Lung (tissue), 12 donors: Measurements from ENCODE around the gene BEND6. TPM values are rescaled to one million over a fixed set of nuclear protein-coding genes. Genes with fewer than 3 reads are reported as not detected.
A peak's percentile ranks its signal among the peaks of the same experiment; 100 is the strongest.
"Not testable (repeated sequence)": the region's sequence is repeated elsewhere in the genome, so short reads cannot be mapped to it uniquely, and the experiment has no call there.

ENCODE experiments used
- ATAC-seq: fragments of 200-7000 bp; cut with Tn5 transposase; one replicate; pipeline ENCODE4 v1.9.1; 2020; ENCODE audit warnings: moderate number of reproducible peaks; ENCODE audit not compliant: insufficient read depth, low FRiP score
- DNase-seq, 3 donors: peaks; one replicate each; pipeline ENCODE4 v3.0.0-alpha.2; 2013 to 2017
- H3K27ac ChIP-seq, 2 donors: one replicate each; pipeline ENCODE4 v1.5.1; 2013; ENCODE audit warnings: mild to moderate bottlenecking in 2 of 2, moderate library complexity in 2 of 2, control low read depth in 1 of 2, inconsistent platforms in 1 of 2, low read depth in 1 of 2, low read length in 1 of 2
- H3K27me3 ChIP-seq, 3 donors: one replicate each; pipeline ENCODE4 v1.5.1; 2013; ENCODE audit warnings: low read length in 2 of 3; ENCODE audit not compliant: control insufficient read depth in 3 of 3, insufficient read depth in 3 of 3
- H3K36me3 ChIP-seq, 4 donors: one replicate each; pipeline ENCODE4 v1.5.1; 2013; ENCODE audit warnings: low read length in 4 of 4, mild to moderate bottlenecking in 1 of 4, moderate library complexity in 1 of 4; ENCODE audit not compliant: control insufficient read depth in 4 of 4, insufficient read depth in 4 of 4
- H3K4me1 ChIP-seq, 5 donors: one replicate each; pipeline ENCODE4 v1.5.1; 2013; ENCODE audit warnings: low read length in 5 of 5, mild to moderate bottlenecking in 2 of 5, moderate library complexity in 1 of 5; ENCODE audit not compliant: control insufficient read depth in 5 of 5, insufficient read depth in 5 of 5
- H3K4me3 ChIP-seq: one replicate; pipeline ENCODE4 v1.5.1; 2013; ENCODE audit warnings: mild to moderate bottlenecking, control low read depth, moderate library complexity
- H3K9ac ChIP-seq, 2 donors: one replicate each; pipeline ENCODE4 v1.5.1; 2013; ENCODE audit warnings: low read length in 2 of 2, control low read depth in 1 of 2; ENCODE audit not compliant: insufficient read depth in 1 of 2
- H3K9me3 ChIP-seq, 4 donors: one replicate each; pipeline ENCODE4 v1.5.1; 2013; ENCODE audit warnings: low read length in 3 of 4, mild to moderate bottlenecking in 1 of 4, moderate library complexity in 1 of 4; ENCODE audit not compliant: control insufficient read depth in 4 of 4, insufficient read depth in 3 of 4
- WGBS, 2 donors: extraction: QIAGEN DNeasy Blood & Tissue Kit; methylation state at CpG; one replicate each; pipeline ENCODE4 v1.1.7; 2013; 5-methylcytosine and 5-hydroxymethylcytosine counted together
- polyA plus RNA-seq, 2 donors: library from polyadenylated mRNA; stranded (reverse); fragments of 200-250 nt; gene quantifications; one replicate each; pipeline ENCODE4 v1.2.1, GENCODE V29; 2013
- total RNA-seq, 2 donors: library from RNA; depleted of rRNA in 1 of 2; stranded (reverse); fragments of >200 nt in 1 of 2; gene quantifications; one replicate each; pipeline ENCODE4 v1.2.1, GENCODE V29; 2014 to 2021
- TF ChIP-seq, protein P1 (sequence below): IDR thresholded peaks from 2 replicates; pipeline ENCODE4 v1.5.1; 2012; ENCODE audit warnings: mild to moderate bottlenecking; ENCODE audit errors: control extremely low read depth, extremely low read depth
- donor health status: control.
- donor health status: control.
- donor health status: Bipolar disorder and iron deficiency.
- donor health status: healthy.
- donor health status: DM: yes; HTN: yes; CAD: no.

Gene BEND6
- total and polyA plus RNA-seq, 4 donors, result 0.23 to 0.95 (median 0.51) TPM

- DNase-seq (no peak), ATAC-seq (no peak)
- Histone ChIP-seq H3K27me3 (no peaks in the 10 kb centered on the region), H3K36me3 (peaks cover 0 to 4% (median 0%) of the 10 kb centered on the region in 4 donors), H3K27ac (no peak overlapping the region), H3K4me1 (peaks cover 0 to 7% (median 6%) of the 10 kb centered on the region in 5 donors), H3K9ac (no peak overlapping the region), H3K9me3 (no peaks in the 10 kb centered on the region), H3K4me3 (no peak overlapping the region)
- 92 to 99% methylated on average over 2 of the region's 2 CpGs for WGBS, 2 donors
- TF ChIP-seq, protein P1, sequence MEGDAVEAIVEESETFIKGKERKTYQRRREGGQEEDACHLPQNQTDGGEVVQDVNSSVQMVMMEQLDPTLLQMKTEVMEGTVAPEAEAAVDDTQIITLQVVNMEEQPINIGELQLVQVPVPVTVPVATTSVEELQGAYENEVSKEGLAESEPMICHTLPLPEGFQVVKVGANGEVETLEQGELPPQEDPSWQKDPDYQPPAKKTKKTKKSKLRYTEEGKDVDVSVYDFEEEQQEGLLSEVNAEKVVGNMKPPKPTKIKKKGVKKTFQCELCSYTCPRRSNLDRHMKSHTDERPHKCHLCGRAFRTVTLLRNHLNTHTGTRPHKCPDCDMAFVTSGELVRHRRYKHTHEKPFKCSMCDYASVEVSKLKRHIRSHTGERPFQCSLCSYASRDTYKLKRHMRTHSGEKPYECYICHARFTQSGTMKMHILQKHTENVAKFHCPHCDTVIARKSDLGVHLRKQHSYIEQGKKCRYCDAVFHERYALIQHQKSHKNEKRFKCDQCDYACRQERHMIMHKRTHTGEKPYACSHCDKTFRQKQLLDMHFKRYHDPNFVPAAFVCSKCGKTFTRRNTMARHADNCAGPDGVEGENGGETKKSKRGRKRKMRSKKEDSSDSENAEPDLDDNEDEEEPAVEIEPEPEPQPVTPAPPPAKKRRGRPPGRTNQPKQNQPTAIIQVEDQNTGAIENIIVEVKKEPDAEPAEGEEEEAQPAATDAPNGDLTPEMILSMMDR, result no peak
Observed at GRCh38 chr6:57044568-57044967, 89.7 kb downstream of the BEND6 start.

- Histone ChIP-seq H3K36me3 (peaks cover 0 to 13% (median 5%) of the 10 kb centered on the region in 4 donors), H3K4me3 (peak within 1 kb of the TSS; percentile 63), H3K9ac (peak within 1 kb of the TSS; percentile 26 to 85), H3K27ac (peak within 1 kb of the TSS; percentile 77 to 85)
- DNase-seq (peak; percentile 93 to 96 (median 95)), ATAC-seq (peak; percentile 99)
- not testable (repeated sequence) for H3K9me3 ChIP-seq, H3K4me1 ChIP-seq, H3K27me3 ChIP-seq
- 0% methylated on average over 41 to 48 of the region's 78 CpGs for WGBS, 2 donors
Observed at GRCh38 chr6:57046332-57047256, 91.7 kb downstream of the BEND6 start, which contains the start of gene KIAA1586. TSS of gene KIAA1586 (plus strand) at chr6:57046693. CDS start at chr6:57046756, 63 bp downstream.

DNA sequence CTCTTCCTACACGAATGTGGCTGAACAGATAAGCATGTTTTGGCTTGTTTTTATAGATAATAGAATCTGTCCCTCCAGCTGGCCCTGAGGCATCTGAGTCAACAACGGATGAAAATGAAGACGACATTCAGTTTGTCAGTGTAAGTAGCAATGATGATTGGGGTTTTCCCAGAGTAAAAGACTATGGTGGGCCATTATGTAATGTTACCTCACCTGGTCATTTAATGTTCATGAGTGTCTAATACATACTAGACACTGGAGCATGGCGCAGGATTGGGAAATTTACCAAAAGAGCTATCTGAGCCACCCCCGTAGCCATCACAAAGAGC, 92.3 kb downstream of the BEND6 start:
- ATAC-seq, DNase-seq: not testable (repeated sequence)

DNA sequence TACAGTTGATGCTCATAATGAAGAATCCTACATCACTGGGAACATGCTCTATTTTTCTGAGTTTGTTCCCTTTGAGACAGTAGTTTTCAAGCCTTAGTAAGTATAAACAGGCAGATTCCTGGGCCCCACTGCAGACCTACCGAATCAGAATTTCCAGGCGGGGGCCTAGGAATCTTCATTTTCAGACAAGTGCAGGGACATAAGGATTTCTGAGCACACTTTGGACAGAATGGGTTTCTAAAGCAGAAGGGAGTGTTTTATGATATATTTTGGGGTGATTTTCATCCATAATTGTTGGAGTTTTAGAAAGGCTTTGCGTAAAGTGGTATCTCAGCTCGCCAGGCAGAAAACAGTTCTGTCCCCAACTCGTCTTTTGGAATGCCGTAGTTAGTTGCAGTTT, 93.0 kb downstream of the BEND6 start:
- not testable (repeated sequence) for H3K9ac ChIP-seq, ATAC-seq, H3K9me3 ChIP-seq, H3K27ac ChIP-seq, H3K4me1 ChIP-seq, DNase-seq, H3K4me3 ChIP-seq, H3K27me3 ChIP-seq
- 89 to 91% methylated on average over 5 to 6 of the region's 6 CpGs for WGBS, 2 donors
- peaks cover 2 to 14% (median 8%) of the 10 kb centered on the region in 4 donors for H3K36me3 ChIP-seq

More for the DNA sequence above, 92.3 kb downstream of the BEND6 start:
- not testable (repeated sequence) for H3K9me3 ChIP-seq, H3K4me3 ChIP-seq, H3K27ac ChIP-seq, H3K9ac ChIP-seq, H3K4me1 ChIP-seq, H3K27me3 ChIP-seq
- peaks cover 0 to 14% (median 7%) of the 10 kb centered on the region in 4 donors for H3K36me3 ChIP-seq
- no CpG with 5 or more reads among the region's 5 CpGs for WGBS, 2 donors

DNA sequence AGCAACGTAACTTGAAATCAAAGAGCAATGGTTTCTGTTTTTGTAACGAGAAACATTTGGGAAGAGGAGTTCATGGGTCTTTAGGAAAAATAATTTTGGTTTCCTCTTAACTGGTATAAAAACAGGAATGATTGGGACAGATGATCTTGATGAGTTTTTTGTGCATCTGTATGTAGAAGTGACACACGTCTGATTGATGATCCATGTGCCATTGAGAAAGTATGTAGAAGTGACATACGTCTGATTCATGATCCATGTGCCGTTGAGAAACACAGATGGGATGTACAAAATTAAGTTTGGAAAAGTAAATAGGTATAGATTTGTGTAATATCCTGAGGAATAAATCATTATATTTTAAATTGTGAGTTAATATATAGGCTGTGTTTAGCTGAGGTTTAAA, 93.7 kb downstream of the BEND6 start:
- H3K4me1 ChIP-seq, result peaks cover 0 to 7% (median 6%) of the 10 kb centered on the region in 5 donors
- TF ChIP-seq, protein P1, result no peak
- H3K9me3 ChIP-seq, result no peaks in the 10 kb centered on the region
- no peak for ATAC-seq
- no peak overlapping the region for H3K9ac ChIP-seq
- no peak overlapping the region for H3K27ac ChIP-seq
- no peaks in the 10 kb centered on the region for H3K27me3 ChIP-seq
- no peak overlapping the region for H3K4me3 ChIP-seq
- DNase-seq, result no peak
- H3K36me3 ChIP-seq, result peaks cover 4 to 17% (median 10%) of the 10 kb centered on the region in 4 donors
- WGBS, 2 donors, result 85 to 87% methylated on average over 5 of the region's 5 CpGs
